Right atrium auricular region (tissue), 2 donors: ENCODE data around the gene ENKUR. TPM values are rescaled to one million over a fixed set of nuclear protein-coding genes. Genes with fewer than 3 reads are reported as not detected.

Source experiments
- DNase-seq: peaks from one replicate; pipeline ENCODE4 v3.0.0-alpha.2; 2019; ENCODE audit warnings: low spot score
- H3K27ac ChIP-seq, 2 donors: fragments of 200-600 bp; sonication (generic); 1 replicate in 1 of 2; 2 replicates in 1 of 2; pipeline ENCODE4 v1.5.1; 2016 to 2019
- H3K27me3 ChIP-seq, 2 donors: fragments of 200-600 bp; sonication (generic); one replicate each; pipeline versions ENCODE4 v1.5.1 to v1.6.0; 2017 to 2019
- H3K36me3 ChIP-seq: fragments of 200-600 bp; sonication (generic); one replicate; pipeline ENCODE4 v1.5.1; 2016
- H3K4me1 ChIP-seq, 2 donors: fragments of 200-600 bp; sonication (generic); one replicate each; pipeline versions ENCODE4 v1.5.1 to v1.6.0; 2017 to 2019
- H3K4me3 ChIP-seq, 2 donors: fragments of 200-600 bp; sonication (generic); 1 replicate in 1 of 2; 2 replicates in 1 of 2; pipeline ENCODE4 v1.5.1; 2017 to 2019; ENCODE audit warnings: mild to moderate bottlenecking in 1 of 2, moderate library complexity in 1 of 2
- H3K9me3 ChIP-seq, 2 donors: fragments of 200-600 bp; sonication (generic); one replicate each; pipeline ENCODE4 v1.5.1; 2019
- total RNA-seq, 2 donors: library from RNA; depleted of rRNA; stranded (reverse); fragments of >200 nt; gene quantifications; one replicate each; pipeline ENCODE4 v1.1.0, GENCODE V29; 2016
- TF ChIP-seq, protein P1 (sequence below), 2 donors: fragments of 200-600 bp; sonication (generic); IDR thresholded peaks; one replicate each; pipeline ENCODE4 v1.5.1; 2019; ENCODE audit warnings: antibody characterized with exemption in 2 of 2

ENKUR gene
- total RNA-seq, 2 donors from 2014 or later, result not detected

- Histone ChIP-seq H3K9me3 (no peaks in the 10 kb centered on the region), H3K4me1 (no peaks in the 10 kb centered on the region), H3K27me3 (no peaks in the 10 kb centered on the region), H3K27ac (no peak overlapping the region), H3K36me3 (no peaks in the 10 kb centered on the region), H3K4me3 (no peak overlapping the region)
- DNase-seq, result no peak
- TF ChIP-seq, protein P1, sequence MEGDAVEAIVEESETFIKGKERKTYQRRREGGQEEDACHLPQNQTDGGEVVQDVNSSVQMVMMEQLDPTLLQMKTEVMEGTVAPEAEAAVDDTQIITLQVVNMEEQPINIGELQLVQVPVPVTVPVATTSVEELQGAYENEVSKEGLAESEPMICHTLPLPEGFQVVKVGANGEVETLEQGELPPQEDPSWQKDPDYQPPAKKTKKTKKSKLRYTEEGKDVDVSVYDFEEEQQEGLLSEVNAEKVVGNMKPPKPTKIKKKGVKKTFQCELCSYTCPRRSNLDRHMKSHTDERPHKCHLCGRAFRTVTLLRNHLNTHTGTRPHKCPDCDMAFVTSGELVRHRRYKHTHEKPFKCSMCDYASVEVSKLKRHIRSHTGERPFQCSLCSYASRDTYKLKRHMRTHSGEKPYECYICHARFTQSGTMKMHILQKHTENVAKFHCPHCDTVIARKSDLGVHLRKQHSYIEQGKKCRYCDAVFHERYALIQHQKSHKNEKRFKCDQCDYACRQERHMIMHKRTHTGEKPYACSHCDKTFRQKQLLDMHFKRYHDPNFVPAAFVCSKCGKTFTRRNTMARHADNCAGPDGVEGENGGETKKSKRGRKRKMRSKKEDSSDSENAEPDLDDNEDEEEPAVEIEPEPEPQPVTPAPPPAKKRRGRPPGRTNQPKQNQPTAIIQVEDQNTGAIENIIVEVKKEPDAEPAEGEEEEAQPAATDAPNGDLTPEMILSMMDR (IDR thresholded peaks at IDR 0.05), result no peak
Measured at GRCh38 chr10:25038325-25038724, 22.4 kb upstream of the ENKUR start.

DNA sequence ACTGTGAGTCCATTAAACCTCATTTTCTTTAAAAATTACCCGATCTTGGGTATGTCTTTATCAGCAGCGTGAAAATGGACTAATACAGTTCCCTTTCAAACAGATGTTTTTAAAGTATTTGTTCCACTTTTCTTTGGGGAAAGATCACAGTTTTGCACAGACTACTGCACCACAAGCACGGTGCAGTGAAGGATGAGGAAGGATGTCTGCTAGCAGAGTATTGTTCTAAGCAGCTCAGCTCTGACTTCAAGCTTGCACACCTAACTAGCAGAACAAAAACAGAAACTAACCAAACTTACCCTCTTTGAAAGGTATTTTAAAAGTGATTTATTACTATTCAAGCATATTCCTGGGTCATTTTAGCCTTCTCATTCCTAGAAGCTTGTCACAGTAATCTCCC lies 20.4 kb upstream of the ENKUR start:
- H3K36me3 ChIP-seq, result no peaks in the 10 kb centered on the region
- TF ChIP-seq, protein P1 (IDR thresholded peaks at IDR 0.05), result no peak
- H3K9me3 ChIP-seq, result no peaks in the 10 kb centered on the region
- H3K27ac ChIP-seq, result no peak overlapping the region
- no peak overlapping the region for H3K4me3 ChIP-seq
- H3K27me3 ChIP-seq, result no peaks in the 10 kb centered on the region
- DNase-seq, result no peak
- no peaks in the 10 kb centered on the region for H3K4me1 ChIP-seq

- H3K4me1 ChIP-seq, result no peaks in the 10 kb centered on the region
- H3K4me3 ChIP-seq, result no peak overlapping the region
- DNase-seq, result no peak
- peaks cover 0 to 3% of the 10 kb centered on the region in 2 donors for H3K9me3 ChIP-seq
- H3K27me3 ChIP-seq, result no peaks in the 10 kb centered on the region
- no peaks in the 10 kb centered on the region for H3K36me3 ChIP-seq
- no peak overlapping the region for H3K27ac ChIP-seq
- TF ChIP-seq, protein P1 (IDR thresholded peaks at IDR 0.05), result no peak
Measured at GRCh38 chr10:25029519-25029918, 13.6 kb upstream of the ENKUR start.

DNA sequence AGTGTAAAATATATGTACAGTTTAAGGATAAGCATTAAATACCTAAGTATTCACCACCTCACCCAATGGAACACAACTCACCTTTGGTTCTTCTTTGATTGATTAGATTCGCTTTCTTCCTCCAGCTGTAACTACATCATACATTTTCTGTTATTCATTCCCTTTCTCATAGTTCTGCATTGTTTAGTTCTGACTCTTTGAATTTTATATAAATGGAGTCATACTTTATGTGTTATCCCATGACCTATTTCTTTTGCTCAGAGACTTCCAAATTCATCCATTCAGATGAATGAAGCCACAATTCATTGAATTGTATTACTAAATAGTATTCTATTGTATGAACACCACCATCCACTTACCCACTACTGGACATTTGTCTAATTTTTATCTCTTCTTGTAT lies 12.8 kb upstream of the ENKUR start:
- H3K4me1 ChIP-seq, result no peaks in the 10 kb centered on the region
- no peak for DNase-seq
- peaks cover 0 to 3% of the 10 kb centered on the region in 2 donors for H3K9me3 ChIP-seq
- no peaks in the 10 kb centered on the region for H3K36me3 ChIP-seq
- no peak overlapping the region for H3K4me3 ChIP-seq
- H3K27ac ChIP-seq, result no peak overlapping the region
- TF ChIP-seq, protein P1 (IDR thresholded peaks at IDR 0.05), result no peak
- H3K27me3 ChIP-seq, result no peaks in the 10 kb centered on the region

DNA sequence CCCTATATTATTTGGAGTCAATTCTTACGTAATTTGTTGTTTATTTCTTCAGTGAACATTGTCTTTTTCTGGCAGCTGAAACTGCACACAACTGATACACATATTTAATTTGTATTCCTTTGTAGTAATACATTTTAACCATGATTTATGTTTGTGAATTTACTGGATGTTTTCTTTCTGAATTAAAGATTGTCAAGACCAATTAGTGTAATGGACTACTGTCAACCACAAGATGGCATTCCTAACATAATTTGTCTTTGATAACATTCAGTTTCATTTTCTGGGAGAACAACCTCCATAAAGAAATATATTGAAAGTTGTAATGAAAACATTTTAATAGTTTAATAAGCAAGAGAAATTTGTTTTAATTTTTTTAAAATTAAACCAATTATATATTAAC lies 10.5 kb upstream of the ENKUR start:
- H3K36me3 ChIP-seq, result no peaks in the 10 kb centered on the region
- no peak overlapping the region for H3K27ac ChIP-seq
- no peak for DNase-seq
- TF ChIP-seq, protein P1 (IDR thresholded peaks at IDR 0.05), result peak in 1 of 2 donors; percentile 57
- no peak overlapping the region for H3K4me3 ChIP-seq
- H3K9me3 ChIP-seq, result peaks cover 0 to 3% of the 10 kb centered on the region in 2 donors
- no peaks in the 10 kb centered on the region for H3K4me1 ChIP-seq
- no peaks in the 10 kb centered on the region for H3K27me3 ChIP-seq

GRCh38 chr10:25024528-25024927 lies 8.6 kb upstream of the ENKUR start:
- no peaks in the 10 kb centered on the region for H3K36me3 ChIP-seq
- H3K4me1 ChIP-seq, result no peaks in the 10 kb centered on the region
- no peak overlapping the region for H3K4me3 ChIP-seq
- DNase-seq, result no peak
- TF ChIP-seq, protein P1 (IDR thresholded peaks at IDR 0.05), result no peak
- H3K9me3 ChIP-seq, result no peaks in the 10 kb centered on the region
- H3K27me3 ChIP-seq, result no peaks in the 10 kb centered on the region
- H3K27ac ChIP-seq, result no peak overlapping the region
